ENCODE results near the gene UNC119B.

GRCh38 chr12:120757226-120757742 lies 47.0 kb downstream of the UNC119B start:
- TF ChIP-seq POLR2A (IDR thresholded peaks at IDR 0.05) (no peak), CTCF (IDR thresholded peaks at IDR 0.05) (no peak)
